Ovary (tissue), 9 donors: ENCODE results near the gene AHRR. TPM values are rescaled to one million over a fixed set of nuclear protein-coding genes. Genes with fewer than 3 reads are reported as not detected.

Experiments used
- DNase-seq, 5 donors: peaks; one replicate each; pipeline ENCODE4 v3.0.0-alpha.2; 2019 to 2020
- H3K27ac ChIP-seq, 2 donors: fragments of 200-600 bp; one replicate each; pipeline versions ENCODE4 v1.5.1 to v1.8.0; 2019 to 2022
- H3K27me3 ChIP-seq: fragments of 200-600 bp; one replicate; pipeline ENCODE4 v1.8.0; 2022
- H3K36me3 ChIP-seq: fragments of 200-600 bp; sonication (generic); one replicate; pipeline ENCODE4 v1.5.1; 2019
- H3K4me1 ChIP-seq: one replicate; pipeline ENCODE4 v1.8.1; 2013; ENCODE audit warnings: mild to moderate bottlenecking, moderate library complexity; ENCODE audit not compliant: insufficient read depth
- H3K4me3 ChIP-seq: fragments of 200-600 bp; sonication (generic); one replicate; pipeline ENCODE4 v1.5.1; 2017
- H3K9me3 ChIP-seq, 2 donors: fragments of 200-600 bp in 1 of 2; sonication (generic) in 1 of 2; one replicate each; pipeline versions ENCODE4 v1.5.1 to v1.8.1; 2013 to 2019; ENCODE audit warnings: mild to moderate bottlenecking in 1 of 2, moderate library complexity in 1 of 2
- CTCF ChIP-seq, 3 donors: fragments of 450-650 bp in 2 of 3; fragments of 200-600 bp in 1 of 3; IDR thresholded peaks; one replicate each; pipeline versions ENCODE4 v1.5.1 to v1.8.0; 2016 to 2022; ENCODE audit warnings: antibody characterized with exemption in 3 of 3, mild to moderate bottlenecking in 1 of 3
- EP300 ChIP-seq: sonication (generic); formaldehyde crosslinking; IDR thresholded peaks from one replicate; pipeline ENCODE4 v1.6.1; 2017; ENCODE audit warnings: antibody characterized with exemption
- POLR2A ChIP-seq: fragments of 450-650 bp; IDR thresholded peaks from one replicate; pipeline ENCODE4 v1.6.1; 2017; ENCODE audit warnings: antibody characterized with exemption, mild to moderate bottlenecking, moderate library complexity
- WGBS, 3 donors: extraction: QIAGEN DNeasy Blood & Tissue Kit in 1 of 3; methylation state at CpG; one replicate each; pipeline versions ENCODE4 v1.1.5 to v1.1.7; 2013 to 2017; 5-methylcytosine and 5-hydroxymethylcytosine counted together
- intact Hi-C, 4 donors: fragments of 100-400 bp; cut with DNase I; formaldehyde crosslinking; loops; one replicate each; pipeline versions ENCODE4 v1.11.0 to v1.15.1; 2022 to 2023
- polyA plus RNA-seq, 2 donors: library from polyadenylated mRNA; stranded (reverse); fragments of 200-250 nt in 1 of 2; fragments of 350-450 nt in 1 of 2; fragmentation: Illumina TruSeq in 1 of 2; extraction: RNeasy Lipid Tissue Mini Kit (QIAGEN cat#74804) in 1 of 2; gene quantifications; one replicate each; pipeline ENCODE4 v1.2.3, GENCODE V29; 2013 to 2014
- total RNA-seq, 7 donors: library from RNA; depleted of rRNA in 2 of 7; stranded (reverse); fragments of >200 nt in 2 of 7; fragmentation: NEBNext Ultra II Directional in 3 of 7; extraction: Animal tissue kit (Norgen Biotek cat#: 25700) in 3 of 7; gene quantifications; one replicate each; pipeline versions ENCODE4 v1.1.0 to v1.2.4, GENCODE V29; 2016 to 2023
- donor health status: DM: no; HTN: no; CAD: no; lungs with moderate emphysema.
- donor health status: DM: no; HTN: no; CAD: no.
- donor health status: Bipolar disorder and iron deficiency.
- donor health status: DM: yes; HTN: yes; CAD: no.
- donor health status: DM: no; HTN: no; CAD: no.
- donor health status: DM: yes; HTN: yes; CAD: no.

Gene AHRR
- total and polyA plus RNA-seq, 9 donors, result 0.72 to 14.9 (median 2.0) TPM

- Histone ChIP-seq H3K4me3 (no peak overlapping the region), H3K9me3 (no peaks in the 10 kb centered on the region), H3K27me3 (no peaks in the 10 kb centered on the region), H3K4me1 (no peaks in the 10 kb centered on the region), H3K36me3 (no peaks in the 10 kb centered on the region), H3K27ac (no peak overlapping the region)
- no peak for TF ChIP-seq EP300
- no peak for TF ChIP-seq POLR2A
- TF ChIP-seq CTCF (IDR thresholded peaks at IDR 0.05), result no peak
- peak in 1 of 5 donors; percentile 3 for DNase-seq
- 92 to 94% (median 94%) methylated on average over 18 of the region's 18 CpGs for WGBS, 3 donors
- intact Hi-C loops, result no loop called here
Observed at GRCh38 chr5:387491-388265, 66.2 kb downstream of the AHRR start.

- 92 to 95% (median 93%) methylated on average over 34 of the region's 34 CpGs for WGBS, 3 donors
- TF ChIP-seq CTCF (IDR thresholded peaks at IDR 0.05), result no peak
- TF ChIP-seq EP300, result no peak
- no peak for TF ChIP-seq POLR2A
Observed at GRCh38 chr5:388266-389196, 67.0 kb downstream of the AHRR start.

GRCh38 chr5:389197-389821 lies 67.8 kb downstream of the AHRR start:
- Histone ChIP-seq H3K4me3 (no peak overlapping the region), H3K9me3 (no peaks in the 10 kb centered on the region), H3K36me3 (no peaks in the 10 kb centered on the region), H3K4me1 (no peaks in the 10 kb centered on the region), H3K27ac (no peak overlapping the region), H3K27me3 (no peaks in the 10 kb centered on the region)
- 91 to 95% (median 94%) methylated on average over 32 of the region's 32 CpGs for WGBS, 3 donors
- TF ChIP-seq POLR2A (no peak), CTCF (IDR thresholded peaks at IDR 0.05) (no peak), EP300 (no peak)
- intact Hi-C loops, result no loop called here
- DNase-seq, result peak in 1 of 5 donors; percentile 4

More at GRCh38 chr5:388266-389196, 67.0 kb downstream of the AHRR start:
- H3K9me3 ChIP-seq, result no peaks in the 10 kb centered on the region
- no peaks in the 10 kb centered on the region for H3K27me3 ChIP-seq
- intact Hi-C loops, result no loop called here
- no peak overlapping the region for H3K4me3 ChIP-seq
- no peak overlapping the region for H3K27ac ChIP-seq
- DNase-seq, result peak in 1 of 5 donors; percentile 6
- no peaks in the 10 kb centered on the region for H3K4me1 ChIP-seq
- H3K36me3 ChIP-seq, result no peaks in the 10 kb centered on the region

- DNase-seq, result peak in 1 of 5 donors; percentile 1
- WGBS, 3 donors, result 87 to 90% (median 88%) methylated on average over 26 of the region's 26 CpGs
Observed at GRCh38 chr5:389891-390622, 68.5 kb downstream of the AHRR start.

More at GRCh38 chr5:389891-390622, 68.5 kb downstream of the AHRR start:
- Histone ChIP-seq H3K27me3 (no peaks in the 10 kb centered on the region), H3K36me3 (no peaks in the 10 kb centered on the region), H3K27ac (no peak overlapping the region), H3K4me3 (no peak overlapping the region), H3K4me1 (no peaks in the 10 kb centered on the region), H3K9me3 (no peaks in the 10 kb centered on the region)
- TF ChIP-seq EP300, result no peak
- no peak for TF ChIP-seq CTCF (IDR thresholded peaks at IDR 0.05)
- no peak for TF ChIP-seq POLR2A
- intact Hi-C loops, result no loop called here
